B cell (primary cell): Measurements from ENCODE around the gene GSTA3. TPM values are rescaled to one million over a fixed set of nuclear protein-coding genes. Genes with fewer than 3 reads are reported as not detected.

Source experiments
- ATAC-seq: fragments of 200-7000 bp; cut with Tn5 transposase; one replicate; pipeline ENCODE4 v1.10.0; 2021; ENCODE audit warnings: low read depth, mild to moderate bottlenecking, moderate number of reproducible peaks, moderate library complexity
- CTCF ChIA-PET: fragments of 350-600 bp; sonication (Branson Sonifier 250); formaldehyde crosslinking; loops from one replicate; lab custom pipeline; 2021; ENCODE audit warnings: antibody characterized with exemption, inconsistent platforms; lab: Charles Lee
- POLR2A ChIA-PET: fragments of 350-600 bp; sonication (Branson Sonifier 250); formaldehyde crosslinking; loops from one replicate; lab custom pipeline; 2021; ENCODE audit warnings: antibody characterized with exemption; lab: Charles Lee
- DNase-seq: peaks from one replicate; pipeline ENCODE4 v3.0.0; 2013
- H2AFZ ChIP-seq: 2 replicates; pipeline ENCODE4 v1.6.1; 2012; ENCODE audit warnings: mild to moderate bottlenecking, low read depth, low read length; ENCODE audit not compliant: insufficient read depth, poor library complexity, severe bottlenecking
- H3K27ac ChIP-seq, 2 donors: 1 replicate in 1 of 2; 2 replicates in 1 of 2; pipeline ENCODE4 v1.5.1; 2012 to 2013; ENCODE audit warnings: low read length in 2 of 2, mild to moderate bottlenecking in 2 of 2, moderate library complexity in 1 of 2
- H3K27me3 ChIP-seq, 4 experiments: fragments of 200-600 bp in 1 of 4; sonication (generic) in 1 of 4; replicated peaks in 1 of 4; 1 replicate in 2 of 4; 2 replicates in 2 of 4; pipeline versions ENCODE4 v1.6.1 to v1.7.0; 2013 to 2016; ENCODE audit warnings: low read length in 3 of 4, mild to moderate bottlenecking in 2 of 4, mixed read lengths in 1 of 4, moderate library complexity in 1 of 4; ENCODE audit not compliant: insufficient read depth in 4 of 4, control insufficient read depth in 3 of 4; ENCODE audit errors: control extremely low read depth in 1 of 4
- H3K36me3 ChIP-seq, 2 experiments: replicated peaks in 1 of 2; 1 replicate in 1 of 2; 2 replicates in 1 of 2; pipeline versions ENCODE4 v1.6.1 to v1.7.1; 2013; ENCODE audit warnings: low read length in 1 of 2; ENCODE audit not compliant: insufficient read depth in 2 of 2, control insufficient read depth in 1 of 2; ENCODE audit errors: control extremely low read depth in 1 of 2, extremely low read depth in 1 of 2
- H3K4me1 ChIP-seq, 2 donors: fragments of 200-600 bp in 1 of 2; sonication (generic) in 1 of 2; 1 replicate in 1 of 2; 2 replicates in 1 of 2; pipeline versions ENCODE4 v1.5.1 to v1.6.1; 2013 to 2017; ENCODE audit warnings: low read length in 2 of 2; ENCODE audit not compliant: control insufficient read depth in 2 of 2, insufficient read depth in 2 of 2
- H3K4me2 ChIP-seq: replicated peaks from 2 replicates; pipeline ENCODE3; 2012; ENCODE audit warnings: mild to moderate bottlenecking, low read depth, low read length; ENCODE audit not compliant: poor library complexity, severe bottlenecking
- H3K4me3 ChIP-seq, 5 experiments: fragments of 200-600 bp in 1 of 5; sonication (generic) in 1 of 5; 1 replicate in 3 of 5; 2 replicates in 2 of 5; pipeline versions ENCODE4 v1.5.1 to v1.7.0; 2011 to 2016; ENCODE audit warnings: low read length in 4 of 5, mild to moderate bottlenecking in 4 of 5, low read depth in 2 of 5, control low read depth in 1 of 5, moderate library complexity in 1 of 5; ENCODE audit not compliant: insufficient read depth in 1 of 5; ENCODE audit errors: control extremely low read depth in 1 of 5, extremely low read depth in 1 of 5
- H3K79me2 ChIP-seq: fragments of 200-600 bp; sonication (generic); one replicate; pipeline ENCODE4 v1.6.0; 2016; ENCODE audit warnings: low read length; ENCODE audit not compliant: control insufficient read depth, insufficient read depth
- H3K9ac ChIP-seq: fragments of 200-600 bp; sonication (generic); 2 replicates; pipeline ENCODE4 v1.6.1; 2017; ENCODE audit warnings: mild to moderate bottlenecking, low read length, moderate library complexity
- H3K9me3 ChIP-seq, 3 donors: one replicate each; pipeline versions ENCODE4 v1.6.1 to v1.7.1; 2013; ENCODE audit warnings: low read length in 2 of 3; ENCODE audit not compliant: control insufficient read depth in 2 of 3, insufficient read depth in 1 of 3; ENCODE audit errors: control extremely low read depth in 1 of 3
- H4K20me1 ChIP-seq: 2 replicates; pipeline ENCODE4 v1.6.0; 2012; ENCODE audit warnings: mild to moderate bottlenecking, low read length; ENCODE audit not compliant: insufficient read depth, control insufficient read depth, poor library complexity, severe bottlenecking
- H3K27ac Mint-ChIP-seq: one replicate; pipeline ENCODE4 v1.8.0; 2021; ENCODE audit warnings: mixed read lengths
- H3K27me3 Mint-ChIP-seq: one replicate; pipeline ENCODE4 v1.8.0; 2021; ENCODE audit warnings: mixed read lengths
- H3K4me1 Mint-ChIP-seq: one replicate; pipeline ENCODE4 v1.8.0; 2021; ENCODE audit warnings: mixed read lengths
- H3K4me3 Mint-ChIP-seq: one replicate; pipeline ENCODE4 v1.8.0; 2021; ENCODE audit warnings: mixed read lengths
- H3K9me3 Mint-ChIP-seq: one replicate; pipeline ENCODE4 v1.8.0; 2022; ENCODE audit warnings: mixed read lengths; ENCODE audit not compliant: insufficient read depth
- EZH2 ChIP-seq: IDR thresholded peaks from 2 replicates; pipeline ENCODE4 v1.6.1; 2012; ENCODE audit warnings: borderline replicate concordance, low read depth, mild to moderate bottlenecking, moderate library complexity, low read length; ENCODE audit not compliant: insufficient read depth, poor library complexity, severe bottlenecking
- WGBS: methylation state at CpG from one replicate; pipeline ENCODE4 v1.1.5; 2013; ENCODE audit warnings: missing lambda C conversion rate; ENCODE audit not compliant: insufficient coverage; 5-methylcytosine and 5-hydroxymethylcytosine counted together
- intact Hi-C: fragments of 100-400 bp; cut with micrococcal nuclease; formaldehyde crosslinking; loops from one replicate; pipeline ENCODE4 v1.10.0; 2022
- polyA plus RNA-seq: library from polyadenylated mRNA; depleted of rRNA; stranded (reverse); fragments of >200 nt; gene quantifications from 2 replicates; pipeline ENCODE4 v1.2.3, GENCODE V29; 2012
- total RNA-seq, 2 donors: library from RNA; stranded (reverse); fragments of 120-200 nt in 1 of 2; gene quantifications; 1 replicate in 1 of 2; 2 replicates in 1 of 2; pipeline versions ENCODE4 v1.2.3 to v1.2.4, GENCODE V29; 2013 to 2022
- TF ChIP-seq, protein P1 (sequence below): fragments of 200-600 bp; IDR thresholded peaks from one replicate; pipeline ENCODE4 v1.8.0; 2022; ENCODE audit warnings: antibody characterized with exemption, mild to moderate bottlenecking

Gene GSTA3
- total and polyA plus RNA-seq, 2 donors (not counting 1 experiment from before 2014, with no cell fraction given), result not detected

DNA sequence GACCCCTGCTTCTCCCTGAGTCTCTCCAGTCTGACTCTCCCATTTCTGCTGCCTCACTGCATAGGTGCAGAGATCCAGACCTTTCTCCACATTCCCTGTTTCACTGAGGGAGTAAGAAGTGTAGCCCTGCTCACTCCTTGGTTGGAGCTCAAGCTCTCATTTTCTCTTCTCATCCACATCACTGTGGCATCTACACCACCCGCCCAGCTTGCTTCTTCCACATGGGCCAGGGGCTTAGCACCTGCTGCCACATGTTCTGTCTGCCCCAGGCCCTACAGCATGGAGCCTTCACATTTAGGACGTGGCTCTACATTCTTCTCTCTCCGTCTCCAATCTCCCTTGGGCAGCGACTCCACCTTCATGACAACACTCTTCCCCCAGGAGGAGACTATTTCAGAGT is 60.4 kb downstream of the GSTA3 start:
- no peak for DNase-seq
- intact Hi-C loops, result no loop called here
- no peak overlapping the region for H2AFZ ChIP-seq
- Mint-ChIP-seq H3K4me3 (no peak overlapping the region), H3K27ac (no peak overlapping the region), H3K4me1 (no peaks in the 10 kb centered on the region), H3K9me3 (no peaks in the 10 kb centered on the region), H3K27me3 (peaks cover 22% of the 10 kb centered on the region)
- no peak overlapping the region for H3K4me2 ChIP-seq
- H3K9me3 ChIP-seq, result no peaks in the 10 kb centered on the region
- CTCF ChIA-PET, result no interaction called here
- TF ChIP-seq EZH2, result no peak
- TF ChIP-seq, protein P1, sequence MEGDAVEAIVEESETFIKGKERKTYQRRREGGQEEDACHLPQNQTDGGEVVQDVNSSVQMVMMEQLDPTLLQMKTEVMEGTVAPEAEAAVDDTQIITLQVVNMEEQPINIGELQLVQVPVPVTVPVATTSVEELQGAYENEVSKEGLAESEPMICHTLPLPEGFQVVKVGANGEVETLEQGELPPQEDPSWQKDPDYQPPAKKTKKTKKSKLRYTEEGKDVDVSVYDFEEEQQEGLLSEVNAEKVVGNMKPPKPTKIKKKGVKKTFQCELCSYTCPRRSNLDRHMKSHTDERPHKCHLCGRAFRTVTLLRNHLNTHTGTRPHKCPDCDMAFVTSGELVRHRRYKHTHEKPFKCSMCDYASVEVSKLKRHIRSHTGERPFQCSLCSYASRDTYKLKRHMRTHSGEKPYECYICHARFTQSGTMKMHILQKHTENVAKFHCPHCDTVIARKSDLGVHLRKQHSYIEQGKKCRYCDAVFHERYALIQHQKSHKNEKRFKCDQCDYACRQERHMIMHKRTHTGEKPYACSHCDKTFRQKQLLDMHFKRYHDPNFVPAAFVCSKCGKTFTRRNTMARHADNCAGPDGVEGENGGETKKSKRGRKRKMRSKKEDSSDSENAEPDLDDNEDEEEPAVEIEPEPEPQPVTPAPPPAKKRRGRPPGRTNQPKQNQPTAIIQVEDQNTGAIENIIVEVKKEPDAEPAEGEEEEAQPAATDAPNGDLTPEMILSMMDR, result no peak
- no peak overlapping the region for H3K27ac ChIP-seq
- no peaks in the 10 kb centered on the region for H3K36me3 ChIP-seq
- POLR2A ChIA-PET, result no interaction called here
- H3K79me2 ChIP-seq, result no peaks in the 10 kb centered on the region
- H4K20me1 ChIP-seq, result no peaks in the 10 kb centered on the region
- no peak for ATAC-seq
- peaks cover 0 to 4% (median 1%) of the 10 kb centered on the region in 4 experiments for H3K27me3 ChIP-seq
- WGBS, result 93% methylated on average over 4 of the region's 4 CpGs
- no peak overlapping the region for H3K9ac ChIP-seq
- H3K4me3 ChIP-seq, result no peak overlapping the region
- no peaks in the 10 kb centered on the region for H3K4me1 ChIP-seq

Other genes with a start within 250 kb of the GSTA3 start
- 5.9 and 9.5 TPM in 2 replicates for gene TMEM14A, start 238.6 kb downstream of the GSTA3 start, total RNA-seq
- 5.2 and 7.6 TPM in 2 replicates for gene TMEM14A, start 238.6 kb downstream of the GSTA3 start, polyA plus RNA-seq
- gene GSTA2, start 146.2 kb downstream of the GSTA3 start, total RNA-seq, result not detected in 2 replicates
- not detected in 2 replicates for gene GSTA2, start 146.2 kb downstream of the GSTA3 start, polyA plus RNA-seq
- gene GSTA1, start 105.9 kb downstream of the GSTA3 start, total RNA-seq, result not detected in 2 replicates
- gene GSTA1, start 105.9 kb downstream of the GSTA3 start, polyA plus RNA-seq, result not detected in 2 replicates
- not detected in 2 replicates for gene GSTA5, start 68.9 kb downstream of the GSTA3 start, total RNA-seq
- gene GSTA5, start 68.9 kb downstream of the GSTA3 start, polyA plus RNA-seq, result not detected in 2 replicates
- gene GSTA4, start 85.6 kb upstream of the GSTA3 start, total RNA-seq, result 1.0 and 1.7 TPM in 2 replicates
- gene GSTA4, start 85.6 kb upstream of the GSTA3 start, polyA plus RNA-seq, result 4.9 and 8.4 TPM in 2 replicates
- gene CILK1, start 152.1 kb upstream of the GSTA3 start, total RNA-seq, result 11.8 and 13.0 TPM in 2 replicates
- gene CILK1, start 152.1 kb upstream of the GSTA3 start, polyA plus RNA-seq, result 5.5 and 7.3 TPM in 2 replicates
- 105 and 109 TPM in 2 replicates for gene FBXO9, start 155.7 kb upstream of the GSTA3 start, total RNA-seq
- gene FBXO9, start 155.7 kb upstream of the GSTA3 start, polyA plus RNA-seq, result 105 and 133 TPM in 2 replicates
- gene GCM1, start 239.1 kb upstream of the GSTA3 start, total RNA-seq, result 0.17 and 0.57 TPM in 2 replicates
- gene GCM1, start 239.1 kb upstream of the GSTA3 start, polyA plus RNA-seq, result 1.5 TPM in 2 replicates